ENCODE measurements around the gene SEPHS2.
"Not testable (repeated sequence)": the region's sequence is repeated elsewhere in the genome, so short reads cannot be mapped to it uniquely, and the experiment has no call there.

The SEPHS2 gene

DNA sequence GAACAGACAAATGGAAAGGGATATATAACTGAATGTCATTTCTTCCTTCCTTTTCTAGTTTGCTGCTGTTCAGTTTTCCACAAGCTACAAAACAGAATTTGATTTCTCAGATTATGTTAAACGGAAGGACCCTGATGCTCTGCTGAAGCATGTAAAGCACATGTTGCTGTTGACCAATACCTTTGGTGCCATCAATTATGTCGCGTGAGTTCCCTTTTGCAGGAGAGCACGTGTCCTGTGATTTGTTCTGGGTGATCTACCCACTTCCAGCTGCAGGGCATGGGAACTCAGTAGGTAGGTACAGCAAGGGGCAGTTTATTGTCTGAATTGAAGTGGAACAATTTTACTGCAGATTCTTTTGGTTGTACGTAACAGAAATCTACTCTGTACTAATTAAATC, 35.7 kb upstream of the SEPHS2 start:
- POLR2A ChIA-PET: no interaction called here
- TF ChIP-seq, protein P1, sequence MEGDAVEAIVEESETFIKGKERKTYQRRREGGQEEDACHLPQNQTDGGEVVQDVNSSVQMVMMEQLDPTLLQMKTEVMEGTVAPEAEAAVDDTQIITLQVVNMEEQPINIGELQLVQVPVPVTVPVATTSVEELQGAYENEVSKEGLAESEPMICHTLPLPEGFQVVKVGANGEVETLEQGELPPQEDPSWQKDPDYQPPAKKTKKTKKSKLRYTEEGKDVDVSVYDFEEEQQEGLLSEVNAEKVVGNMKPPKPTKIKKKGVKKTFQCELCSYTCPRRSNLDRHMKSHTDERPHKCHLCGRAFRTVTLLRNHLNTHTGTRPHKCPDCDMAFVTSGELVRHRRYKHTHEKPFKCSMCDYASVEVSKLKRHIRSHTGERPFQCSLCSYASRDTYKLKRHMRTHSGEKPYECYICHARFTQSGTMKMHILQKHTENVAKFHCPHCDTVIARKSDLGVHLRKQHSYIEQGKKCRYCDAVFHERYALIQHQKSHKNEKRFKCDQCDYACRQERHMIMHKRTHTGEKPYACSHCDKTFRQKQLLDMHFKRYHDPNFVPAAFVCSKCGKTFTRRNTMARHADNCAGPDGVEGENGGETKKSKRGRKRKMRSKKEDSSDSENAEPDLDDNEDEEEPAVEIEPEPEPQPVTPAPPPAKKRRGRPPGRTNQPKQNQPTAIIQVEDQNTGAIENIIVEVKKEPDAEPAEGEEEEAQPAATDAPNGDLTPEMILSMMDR (IDR thresholded peaks at IDR 0.05; ENCODE audit: insufficient read depth, low read length, missing control alignments): no peak
- CTCF ChIA-PET: interaction anchor here (3.8 kb wide), 1 partner anchor 32 kb away, joined by 18 read pairs; no protein-coding TSS in a partner anchor
- H3K4me3 ChIP-seq (ENCODE audit: low read depth, low read length): no peak overlapping the region
- no peak for DNase-seq (ENCODE audit: low read depth, low spot score)

DNA sequence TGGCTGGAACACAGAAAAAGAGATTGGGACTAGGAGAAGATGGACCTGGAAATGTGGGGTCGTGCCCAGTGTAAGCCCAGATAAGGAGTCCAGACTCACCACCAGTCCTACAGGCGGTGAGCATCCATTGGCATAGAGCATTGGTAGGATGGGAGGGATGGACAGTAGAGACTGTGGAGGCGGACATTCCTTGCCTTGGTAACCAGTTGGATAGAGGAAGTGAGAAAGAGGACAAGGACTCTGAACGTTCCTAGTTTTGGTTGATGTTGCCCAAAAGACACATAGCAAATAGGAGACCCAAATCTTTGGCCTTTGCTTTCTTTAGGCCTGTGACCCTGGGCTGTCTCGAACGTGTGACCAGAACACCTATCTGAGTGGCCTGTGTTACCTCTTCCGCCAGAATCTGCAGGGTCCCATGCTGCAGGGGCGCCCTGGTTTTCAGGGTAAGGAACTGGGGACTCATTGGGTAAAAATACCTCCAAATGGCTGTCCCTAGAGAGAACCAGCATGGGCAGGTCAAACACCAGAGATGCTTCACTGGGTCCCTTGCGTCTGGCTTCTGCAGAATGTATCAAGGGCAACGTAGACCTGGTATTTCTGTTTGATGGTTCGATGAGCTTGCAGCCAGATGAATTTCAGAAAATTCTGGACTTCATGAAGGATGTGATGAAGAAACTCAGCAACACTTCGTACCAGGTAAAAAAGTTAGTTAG, 33.2 kb upstream of the SEPHS2 start:
- no peak overlapping the region for H3K4me3 ChIP-seq (ENCODE audit: low read depth, low read length)
- POLR2A ChIA-PET: no interaction called here
- DNase-seq (ENCODE audit: low read depth, low spot score): no peak
- TF ChIP-seq, protein P1 (IDR thresholded peaks at IDR 0.05; ENCODE audit: insufficient read depth, low read length, missing control alignments): no peak
- CTCF ChIA-PET: interaction anchor here (3.8 kb wide), 1 partner anchor 29 kb away, joined by 18 read pairs; no protein-coding TSS in a partner anchor

DNA sequence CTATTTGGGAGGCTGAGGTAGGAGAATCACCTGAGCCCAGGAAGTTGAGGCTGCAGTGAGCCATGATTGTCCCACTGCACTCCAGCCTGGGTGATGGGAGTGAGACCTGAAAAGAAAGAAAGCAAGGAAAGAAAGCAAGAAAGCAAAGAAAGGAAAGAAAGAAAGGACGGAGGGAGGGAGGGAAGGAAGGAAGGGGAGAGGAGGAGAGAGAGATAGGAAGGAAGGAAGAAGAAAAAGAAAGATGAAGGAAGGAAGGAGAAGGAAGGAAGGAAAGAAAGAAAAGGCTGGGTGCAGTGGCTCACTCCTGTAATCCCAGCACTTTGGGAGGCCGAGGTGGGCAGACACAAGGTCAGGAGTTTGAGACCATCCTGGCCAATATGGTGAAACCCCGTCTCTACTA, 32.1 kb upstream of the SEPHS2 start:
- DNase-seq (ENCODE audit: low read depth, low spot score); POLR2A ChIA-PET; H3K4me3 ChIP-seq (ENCODE audit: low read depth, low read length): not testable (repeated sequence)
- CTCF ChIA-PET: interaction anchor here (0.7 kb wide), 1 partner anchor 205 kb away, joined by 3 read pairs; no protein-coding TSS in a partner anchor

DNA sequence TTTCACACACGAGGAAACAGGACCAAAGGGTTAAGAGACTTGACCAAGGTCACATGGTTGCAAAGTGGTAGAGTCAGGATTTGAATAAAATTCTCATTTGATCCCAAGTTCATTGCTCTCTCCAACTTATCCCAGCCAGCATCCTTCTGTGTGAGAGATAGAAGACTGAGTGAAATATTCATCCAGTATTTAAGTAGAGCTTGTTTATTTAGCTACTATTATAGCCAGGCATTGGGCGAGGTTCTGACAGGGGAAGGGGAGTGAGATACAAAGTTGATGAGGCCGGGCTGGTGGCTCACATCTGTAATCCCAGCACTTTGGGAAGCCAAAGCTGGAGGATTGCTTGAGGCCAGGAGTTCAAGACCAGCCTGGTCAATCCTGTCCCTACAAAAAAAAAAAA, 31.3 kb upstream of the SEPHS2 start:
- CTCF ChIA-PET: interaction anchor here (2.1 kb wide), 1 partner anchor 27 kb away, joined by 7 read pairs; no protein-coding TSS in a partner anchor
- TF ChIP-seq, protein P1 (IDR thresholded peaks at IDR 0.05; ENCODE audit: insufficient read depth, low read length, missing control alignments): no peak
- H3K4me3 ChIP-seq (ENCODE audit: low read depth, low read length): no peak overlapping the region
- DNase-seq (ENCODE audit: low read depth, low spot score): no peak
- POLR2A ChIA-PET: no interaction called here

DNA sequence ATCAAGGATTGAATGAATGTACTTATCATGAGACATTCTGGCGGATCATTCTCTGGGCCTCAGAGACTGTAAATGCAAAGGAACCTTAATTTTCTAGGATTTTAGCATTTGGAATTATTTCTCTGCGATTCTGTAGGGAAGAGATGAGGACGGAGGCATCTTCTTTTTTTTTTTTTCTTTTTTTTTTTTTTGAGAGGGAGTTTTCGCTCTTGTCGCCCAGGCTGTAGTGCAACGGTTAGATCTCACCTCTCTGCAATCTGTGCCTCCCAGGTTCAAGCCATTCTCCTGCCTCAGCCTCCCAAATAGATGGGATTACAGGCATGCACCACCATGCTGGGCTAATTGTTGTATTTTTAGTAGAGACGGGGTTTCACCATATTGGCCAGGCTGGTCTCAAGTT, 29.0 kb upstream of the SEPHS2 start:
- POLR2A ChIA-PET: no interaction called here
- CTCF ChIA-PET: interaction anchor here (2.1 kb wide), 1 partner anchor 25 kb away, joined by 7 read pairs; no protein-coding TSS in a partner anchor
- TF ChIP-seq, protein P1 (IDR thresholded peaks at IDR 0.05; ENCODE audit: insufficient read depth, low read length, missing control alignments): no peak
- DNase-seq (ENCODE audit: low read depth, low spot score): no peak
- H3K4me3 ChIP-seq (ENCODE audit: low read depth, low read length): no peak overlapping the region

DNA sequence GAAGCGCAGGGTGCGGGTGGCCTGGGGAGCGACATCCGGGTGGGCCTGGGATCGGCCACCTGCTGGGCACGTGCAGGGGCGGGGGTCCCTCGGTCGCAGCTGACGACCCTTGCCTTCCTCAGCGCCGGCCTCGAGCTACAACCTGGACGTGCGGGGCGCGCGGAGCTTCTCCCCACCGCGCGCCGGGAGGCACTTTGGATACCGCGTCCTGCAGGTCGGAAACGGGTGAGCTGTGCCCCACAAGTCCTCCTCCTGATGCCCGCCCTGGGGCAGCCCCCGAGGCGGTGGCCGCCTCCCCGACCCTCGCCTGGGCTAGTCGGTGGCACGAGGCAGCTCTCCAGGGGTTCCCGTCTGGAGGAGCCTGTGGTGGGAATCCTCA, 28.4 kb upstream of the SEPHS2 start:
- H3K4me3 ChIP-seq (ENCODE audit: low read depth, low read length): no peak overlapping the region
- no peak for DNase-seq (ENCODE audit: low read depth, low spot score)
- ChIA-PET CTCF (interaction anchor here (1.3 to 1.7 kb wide), 2 partner anchors 24 to 32 kb away, joined by 3 to 6 read pairs; no protein-coding TSS in a partner anchor), POLR2A (no interaction called here)
- TF ChIP-seq, protein P1 (IDR thresholded peaks at IDR 0.05; ENCODE audit: insufficient read depth, low read length, missing control alignments): no peak
